HG03025 (cell line): ENCODE data around the gene ARID3A.
"Not testable (repeated sequence)": the region's sequence is repeated elsewhere in the genome, so short reads cannot be mapped to it uniquely, and the experiment has no call there.

Experiments
- ATAC-seq: cut with Tn5 transposase; IDR thresholded peaks from one replicate; pipeline ENCODE4 v1.9.1; 2021; ENCODE audit warnings: mild to moderate bottlenecking, moderate library complexity; ENCODE audit not compliant: unreplicated experiment, low FRiP score

ARID3A gene

DNA sequence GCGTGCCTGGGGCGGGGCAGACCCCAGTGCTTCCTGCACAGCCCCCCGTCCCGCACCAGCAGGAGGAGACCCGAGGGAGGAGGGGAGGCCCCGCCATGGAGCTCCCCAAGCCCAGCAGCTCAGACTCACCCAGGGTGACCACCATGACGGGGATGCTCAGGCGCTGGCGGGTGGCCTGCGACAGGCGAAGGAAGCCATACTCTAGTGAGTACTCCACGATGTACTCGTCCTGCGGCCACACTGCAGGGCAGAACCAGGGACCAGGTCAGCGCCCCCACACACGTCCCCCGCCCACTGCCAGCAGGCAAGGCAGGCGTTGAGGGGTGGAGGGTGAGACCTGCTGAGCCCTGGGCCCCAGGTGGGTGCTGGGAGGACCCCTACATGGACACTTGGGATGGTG, 86.5 kb downstream of the ARID3A start:
- no peak for ATAC-seq

DNA sequence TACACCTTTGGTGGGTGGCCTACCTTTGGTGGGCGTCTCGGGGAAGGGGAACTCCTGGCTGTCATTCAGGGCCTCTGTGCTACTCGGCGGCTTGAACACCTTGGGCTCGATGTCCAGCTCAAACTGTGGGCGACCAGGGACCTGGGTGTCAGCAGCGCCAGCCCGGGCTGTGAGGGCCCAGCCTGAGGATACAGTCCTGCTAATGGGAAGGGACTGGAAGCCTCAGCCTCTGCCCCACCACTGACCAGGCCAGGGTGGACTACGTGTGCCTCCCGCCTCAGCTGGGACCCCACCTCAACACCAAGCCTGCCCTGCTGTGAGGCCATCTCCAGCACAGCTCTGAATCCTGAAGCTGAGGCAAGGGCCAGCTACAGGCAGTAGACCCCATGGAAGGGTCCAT, 87.4 kb downstream of the ARID3A start:
- no peak for ATAC-seq

DNA sequence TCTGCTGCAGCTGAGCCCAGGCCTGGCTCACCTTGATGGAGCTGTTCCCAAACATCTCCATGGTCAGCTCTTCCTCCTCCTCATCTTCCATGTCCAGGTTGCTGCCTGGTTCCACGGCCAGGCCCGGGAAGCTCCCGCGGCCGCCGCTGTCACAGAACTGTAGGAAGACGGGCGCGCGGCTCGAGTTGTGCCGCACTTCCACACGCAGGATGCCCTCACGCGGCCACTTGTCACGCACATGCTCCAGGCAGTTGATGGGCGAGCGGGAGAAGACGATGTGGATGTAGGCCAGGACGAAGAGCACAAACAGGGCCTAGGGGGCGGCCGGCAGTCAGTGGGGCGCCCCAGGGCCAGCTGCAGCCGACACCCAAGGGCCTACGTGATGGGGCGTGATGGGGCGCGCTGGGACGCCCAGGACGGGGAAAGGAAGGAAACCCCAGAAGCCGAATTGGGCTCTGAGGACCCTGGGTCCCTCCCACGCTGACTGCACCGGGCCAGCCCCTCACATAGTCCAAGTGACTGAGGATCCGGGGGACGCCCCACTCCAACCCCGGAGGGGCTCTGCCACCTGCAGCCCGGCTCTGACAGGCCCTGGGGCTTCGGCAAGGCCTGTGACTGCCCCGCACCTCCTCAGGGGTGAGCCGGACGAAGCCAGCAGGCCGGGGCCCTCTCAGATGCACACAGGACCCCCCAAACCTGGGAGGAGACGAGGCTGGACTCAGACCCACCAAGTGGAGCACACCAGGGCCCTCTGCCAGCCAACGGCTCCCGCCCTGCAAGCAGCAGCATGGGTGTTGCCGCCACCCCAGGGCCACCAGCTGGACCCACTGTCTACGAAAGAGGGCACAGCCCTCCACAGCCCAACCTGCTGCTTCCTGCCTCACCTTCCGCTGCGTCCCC, 88.6 kb downstream of the ARID3A start:
- no peak for ATAC-seq

DNA sequence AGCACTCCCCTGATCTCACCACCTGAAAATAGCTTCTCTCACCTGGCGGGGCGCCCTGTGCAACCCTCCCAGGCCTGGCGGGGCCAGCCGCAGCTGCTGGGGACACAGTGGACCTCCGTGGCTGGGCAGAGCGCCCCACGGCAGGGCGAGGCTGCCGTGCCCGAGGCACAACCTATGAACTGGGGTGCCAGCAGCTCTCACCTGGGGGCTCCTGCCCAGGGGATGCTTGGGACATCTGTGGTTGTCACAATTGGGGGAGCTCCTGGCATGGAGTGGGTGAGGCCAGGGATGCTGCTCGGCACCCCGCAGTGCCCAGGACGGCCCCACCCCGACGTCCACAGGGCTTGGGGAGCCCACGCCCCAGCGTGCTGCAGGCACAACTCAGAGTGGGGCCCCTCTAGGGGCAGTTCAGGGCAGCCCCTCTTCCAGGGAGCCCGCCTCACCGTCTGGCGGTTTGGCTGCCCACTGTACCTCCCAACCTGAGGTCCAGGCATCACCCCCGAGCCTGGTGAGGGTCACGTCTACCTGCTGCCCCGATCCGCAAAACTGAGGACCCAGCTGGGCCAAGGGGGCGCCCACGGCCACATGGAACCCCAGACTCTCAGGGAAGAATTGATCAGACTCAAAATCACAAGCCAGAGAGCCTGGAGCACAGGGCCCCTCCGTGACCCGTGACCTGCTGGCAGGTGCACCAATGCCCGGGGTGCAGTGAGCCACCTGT, 89.4 kb downstream of the ARID3A start:
- no peak for ATAC-seq

DNA sequence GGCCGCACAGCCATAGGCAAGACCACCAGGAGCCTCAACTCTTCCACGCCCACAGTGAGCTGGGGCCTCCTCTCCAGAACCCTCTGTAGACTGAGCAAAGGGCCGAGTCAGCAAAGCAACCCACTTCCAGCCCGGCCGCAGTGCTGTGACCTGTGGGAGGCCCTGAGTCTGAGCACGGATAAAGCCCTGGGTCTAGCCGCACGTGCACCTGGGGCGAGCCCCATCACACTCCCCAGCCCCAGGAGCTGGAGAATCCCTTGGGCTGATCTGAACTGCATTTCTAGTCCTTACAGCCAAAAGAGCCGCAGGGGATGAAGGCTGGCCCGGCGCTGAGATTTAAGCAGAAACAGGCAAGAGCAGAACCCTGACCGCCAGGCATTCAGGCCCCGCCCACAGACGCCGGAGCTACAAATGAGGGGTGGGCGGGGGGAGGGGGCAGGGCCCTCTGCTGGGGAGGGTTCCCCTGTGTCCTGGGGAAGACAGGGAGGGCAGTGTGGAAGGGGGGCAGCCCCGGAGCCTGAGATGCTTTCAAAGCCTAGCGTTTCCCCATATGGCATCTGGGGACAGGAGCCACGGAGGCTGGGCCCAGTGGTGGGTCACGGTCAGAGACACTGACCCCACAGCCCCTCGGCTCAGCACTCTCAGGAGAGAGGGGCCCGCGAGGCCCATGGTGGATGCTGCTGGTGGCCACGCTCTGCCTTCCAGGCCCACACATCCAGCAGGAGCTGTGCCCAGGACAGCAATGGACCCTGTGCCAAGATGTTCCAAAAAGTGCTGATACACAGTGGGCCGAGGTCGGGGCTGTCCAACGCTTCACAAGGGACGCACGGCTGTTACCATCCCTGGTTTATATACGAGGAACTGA, 90.2 kb downstream of the ARID3A start:
- no peak for ATAC-seq

DNA sequence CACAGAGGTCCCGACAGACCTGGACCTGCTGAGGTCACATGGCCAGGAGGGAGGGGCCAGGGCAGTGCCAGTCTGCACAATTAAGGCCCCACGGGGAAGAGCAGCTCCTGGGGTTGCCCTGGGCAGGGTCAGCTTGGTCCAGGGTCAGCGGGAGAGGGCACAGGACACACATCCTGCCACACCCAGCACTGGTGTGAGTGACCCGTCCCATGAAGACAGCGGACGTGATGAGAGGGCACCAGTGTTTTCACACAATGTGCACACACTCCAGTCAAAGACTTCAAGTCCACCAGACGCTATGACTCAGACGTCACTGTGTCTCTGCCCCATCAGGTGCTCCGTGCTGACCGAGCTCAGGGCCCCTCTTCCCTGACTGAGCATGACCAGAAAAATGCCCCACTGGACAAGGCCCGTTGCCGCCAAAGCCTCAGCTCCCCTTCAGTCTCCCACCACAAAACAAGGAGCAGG, 90.8 kb downstream of the ARID3A start:
- ATAC-seq = no peak

DNA sequence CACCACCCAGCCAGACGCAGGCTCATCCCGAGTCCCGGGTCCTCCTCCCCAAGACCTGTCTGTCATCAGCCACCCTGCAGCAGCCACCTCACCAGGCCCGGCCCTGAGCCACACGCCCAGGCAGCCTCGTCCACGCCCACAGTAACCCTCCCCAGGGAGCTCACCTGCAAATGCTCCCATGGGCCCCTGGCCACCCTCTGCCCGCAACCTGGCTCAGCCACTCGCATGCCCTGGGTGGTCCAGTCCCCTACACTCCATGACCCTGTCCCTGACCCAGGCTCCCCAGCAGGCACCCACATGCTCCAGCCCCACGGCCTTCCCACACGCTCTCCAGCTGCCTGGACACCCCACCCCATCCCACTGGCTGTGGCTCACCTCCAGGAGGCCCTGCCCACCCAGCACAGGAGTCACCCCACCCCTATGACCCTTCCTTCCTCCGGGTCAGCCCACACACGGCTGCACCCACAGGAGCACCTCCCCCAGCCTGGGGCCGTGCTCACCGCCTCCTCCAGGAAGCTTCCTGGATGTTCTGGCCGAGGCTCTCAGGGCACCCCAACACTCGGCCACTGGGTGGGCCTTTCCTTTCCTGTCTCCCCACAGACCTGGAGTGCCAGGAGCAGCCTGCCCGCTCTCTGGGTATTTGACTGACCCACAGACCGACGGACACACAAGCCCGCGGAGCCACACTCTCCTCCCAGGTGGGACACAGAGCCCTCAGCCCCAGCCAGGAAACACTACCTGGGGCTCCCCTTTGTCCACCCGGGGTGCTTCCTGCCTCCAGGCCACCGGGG, 91.5 kb downstream of the ARID3A start:
- no peak for ATAC-seq

DNA sequence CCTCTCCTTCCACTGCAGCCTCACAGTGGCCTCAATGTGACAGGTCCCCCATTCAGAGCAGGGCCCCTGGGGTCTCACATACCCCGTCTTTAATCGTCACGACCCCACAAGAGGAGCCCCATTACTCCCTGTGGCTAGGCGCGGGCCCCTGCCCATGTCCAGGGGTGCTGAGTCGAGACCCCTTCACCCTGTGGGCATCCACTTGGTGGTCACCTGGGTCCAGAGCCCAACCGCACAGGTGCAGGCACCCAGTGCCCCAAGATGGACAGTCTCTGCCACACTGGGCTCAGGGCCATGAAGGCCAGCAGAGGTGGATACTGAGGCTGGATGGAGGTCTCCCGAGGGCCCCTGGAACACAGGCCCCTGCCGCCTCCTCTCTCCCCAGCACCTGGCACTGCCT, 92.1 kb downstream of the ARID3A start:
- no peak for ATAC-seq

DNA sequence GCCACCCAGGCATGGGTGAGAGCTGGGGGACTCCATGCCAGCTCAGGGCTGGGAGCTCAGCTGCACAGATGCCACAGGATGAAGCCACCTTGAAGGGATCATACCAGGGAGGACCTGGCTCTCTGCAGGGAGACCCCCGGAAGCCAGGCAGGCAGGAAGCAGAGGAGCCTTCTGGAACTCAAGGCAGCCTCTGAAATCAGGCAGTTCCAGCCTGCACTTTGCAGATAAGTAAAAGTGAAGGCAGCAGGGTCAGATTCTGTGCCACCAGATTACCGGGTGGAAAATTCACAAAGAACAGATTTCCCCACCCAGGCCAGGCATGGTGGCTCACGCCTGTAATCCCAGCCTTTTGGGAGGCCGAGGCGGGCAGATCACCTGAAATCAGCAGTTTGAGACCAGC, 92.6 kb downstream of the ARID3A start:
- no peak for ATAC-seq

DNA sequence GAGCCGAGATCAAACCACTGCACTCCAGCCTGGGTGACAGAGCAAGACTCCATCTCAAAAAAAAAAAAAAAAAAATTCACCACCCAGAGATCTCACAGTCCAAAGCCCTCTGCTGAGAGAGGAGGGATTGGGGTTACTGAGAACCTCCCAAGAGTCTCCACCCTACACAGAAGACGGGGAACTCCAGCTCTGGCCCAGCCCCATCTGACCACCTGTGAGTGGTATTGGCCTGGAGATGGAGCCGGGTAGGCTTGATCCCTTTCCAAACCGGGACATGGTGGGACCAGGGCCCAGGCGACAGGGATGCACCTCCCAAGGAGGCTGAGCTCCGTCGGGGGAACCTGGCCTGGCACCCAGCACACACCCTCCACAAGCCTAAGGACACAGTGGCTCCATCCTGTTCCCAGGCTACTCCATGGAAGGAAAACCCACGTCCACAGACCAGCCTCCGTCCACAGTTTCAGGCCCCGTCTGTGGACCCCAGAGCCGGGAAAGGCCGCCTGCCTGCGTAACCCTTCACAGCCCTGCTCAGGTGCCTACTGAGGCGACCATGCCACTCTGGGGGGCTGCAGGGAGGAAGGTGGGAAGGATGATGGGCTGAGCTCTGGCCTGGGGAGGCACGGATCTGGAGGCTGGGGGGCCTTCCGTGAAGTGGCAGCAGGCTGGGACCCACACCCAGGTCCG, 93.2 kb downstream of the ARID3A start:
- ATAC-seq = no peak

DNA sequence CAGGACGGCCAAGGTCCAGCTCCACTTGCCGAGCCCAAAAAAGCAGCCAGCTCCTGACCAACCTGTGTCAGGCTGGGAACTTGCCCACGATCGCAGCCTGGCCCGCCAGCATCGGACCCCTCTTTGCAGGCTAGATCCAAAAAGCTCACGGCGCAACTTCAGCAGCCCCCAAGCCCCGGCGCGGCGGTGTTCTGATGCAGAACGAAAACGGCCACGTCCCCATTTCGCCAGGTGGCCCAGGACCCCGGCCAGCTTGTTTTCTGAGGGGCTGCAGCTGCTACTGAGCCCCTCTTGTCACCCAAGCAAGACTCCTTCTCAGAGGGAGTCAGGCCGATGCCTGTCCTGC, 93.8 kb downstream of the ARID3A start:
- no peak for ATAC-seq

DNA sequence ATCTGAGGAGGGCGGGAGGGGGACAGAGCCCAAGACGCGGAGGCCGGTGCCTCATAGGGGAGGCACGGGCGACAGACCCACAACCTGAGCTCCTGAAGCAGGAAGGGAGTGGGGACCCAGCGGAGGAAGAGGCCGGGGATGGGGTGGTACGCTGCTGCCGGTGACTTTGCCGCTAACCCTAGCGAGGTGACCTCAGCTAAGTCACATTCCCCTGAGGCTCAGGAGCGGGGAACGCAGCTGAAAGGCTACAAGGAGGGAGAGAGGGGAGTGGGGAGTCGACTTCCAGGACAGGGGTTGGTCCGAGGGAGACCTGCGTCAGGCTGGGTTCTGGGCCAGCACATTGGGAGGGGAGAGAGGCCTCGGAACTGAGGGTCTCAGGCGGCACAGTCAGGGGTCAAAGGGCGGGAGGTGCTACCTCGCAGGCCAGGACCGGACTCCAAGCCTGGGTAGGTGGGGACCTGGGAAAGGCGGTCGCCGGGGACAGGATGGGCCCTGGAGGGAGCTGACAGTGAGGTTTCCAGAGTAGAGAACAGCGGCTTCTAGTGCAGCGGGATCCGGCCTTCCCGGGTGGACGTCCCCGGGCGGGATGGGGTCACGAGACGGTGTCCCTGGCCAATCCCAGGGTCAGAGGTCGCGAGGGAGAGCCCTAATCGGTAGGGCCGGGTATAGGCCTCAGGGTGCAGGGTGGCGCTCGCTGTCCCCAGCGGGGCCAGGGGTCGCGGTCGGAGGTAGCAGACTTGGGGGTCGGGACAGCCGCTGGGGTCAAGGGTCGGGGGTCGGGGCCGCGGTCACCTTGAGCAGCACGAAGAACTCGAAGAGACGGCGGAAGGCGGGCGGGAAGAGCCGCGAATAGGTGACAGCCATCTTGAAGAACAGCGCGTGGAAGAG, 94.4 kb downstream of the ARID3A start:
- ATAC-seq = no peak

DNA sequence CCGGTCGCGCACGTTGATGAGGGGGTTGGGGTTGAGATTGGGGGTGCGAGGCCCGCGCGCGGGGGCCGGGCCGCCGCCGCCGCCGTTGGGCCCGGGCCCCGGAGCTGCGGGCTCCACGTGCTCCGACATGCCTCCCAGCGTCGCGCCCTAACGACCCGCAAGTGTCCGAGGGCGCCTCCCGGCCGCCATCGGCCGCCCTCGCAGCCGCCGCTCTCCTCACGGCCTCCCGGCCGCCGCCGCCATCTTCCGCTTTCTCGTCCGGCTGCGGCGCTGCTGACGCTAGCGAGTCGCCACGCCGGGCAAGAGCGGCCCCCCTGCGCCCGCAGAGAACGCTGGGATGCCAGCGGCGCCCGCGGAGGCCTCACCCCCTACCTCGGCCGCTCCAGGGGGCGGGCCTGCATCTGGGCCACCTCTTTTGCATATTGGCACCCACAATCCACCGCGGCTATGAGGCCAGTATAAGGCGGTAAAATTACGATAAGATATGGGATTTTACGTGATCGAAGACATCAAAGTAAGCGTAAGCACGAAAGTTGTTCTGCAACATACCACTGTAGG, 95.1 kb downstream of the ARID3A start, which contains the start of gene TMEM259:
TMEM259 (minus strand) TSS at position 256 of the 558 bp plus-strand sequence; CDS start at position 129, 127 bp downstream.
- ATAC-seq = peak; percentile 61

DNA sequence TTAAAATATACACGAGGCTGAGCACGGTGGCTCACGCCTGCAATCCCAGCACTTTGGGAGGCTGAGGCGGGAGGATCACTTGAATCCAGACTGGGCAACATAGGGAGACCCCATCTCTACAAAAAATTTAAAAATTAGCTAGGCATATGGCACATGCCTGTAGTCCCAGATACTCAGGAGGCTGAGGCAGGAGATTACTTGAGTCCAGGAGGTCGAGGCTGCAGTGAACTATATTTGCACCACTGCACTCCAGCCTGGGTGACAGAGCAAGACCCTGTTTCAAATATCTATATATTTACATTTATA, 98.0 kb downstream of the ARID3A start:
- not testable (repeated sequence) for ATAC-seq

DNA sequence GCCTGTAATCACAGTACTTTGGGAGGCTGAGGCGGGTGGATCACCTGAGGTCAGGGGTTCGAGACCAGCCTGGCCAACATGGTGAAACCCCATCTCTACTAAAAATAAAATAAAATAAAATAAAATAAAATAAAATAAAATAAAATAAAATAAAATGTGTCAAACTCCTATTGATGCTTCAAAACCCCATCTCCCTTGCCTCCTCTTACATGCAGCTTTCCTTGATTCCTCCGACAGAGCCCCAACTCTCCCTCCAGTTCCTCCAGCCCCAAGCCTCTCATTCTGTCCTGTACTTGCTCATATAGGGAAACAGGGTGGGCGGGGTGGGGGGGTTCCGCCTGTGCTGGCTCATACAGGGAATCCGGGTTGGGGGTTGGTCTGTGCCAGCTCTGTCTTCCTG, 99.2 kb downstream of the ARID3A start:
- ATAC-seq = not testable (repeated sequence)
